ENCODE data around the gene FAM72D.
A peak's percentile ranks its signal among the peaks of the same experiment; 100 is the strongest.
"Not testable (repeated sequence)": the region's sequence is repeated elsewhere in the genome, so short reads cannot be mapped to it uniquely, and the experiment has no call there.

FAM72D gene

GRCh38 chr1:145093517-145094149, 2.1 kb upstream of the FAM72D start:
- peak; percentile 13 to 16 for DNase-seq

- peak; percentile 11 to 13 for DNase-seq
Observed at GRCh38 chr1:145094655-145095211, 1.0 kb upstream of the FAM72D start.

- not testable (repeated sequence) for DNase-seq
Observed at GRCh38 chr1:145101725-145102124, 6.0 kb downstream of the FAM72D start.

- not testable (repeated sequence) for DNase-seq
Observed at GRCh38 chr1:145103294-145103693, 7.5 kb downstream of the FAM72D start.

- not testable (repeated sequence) for DNase-seq
Observed at GRCh38 chr1:145111674-145112073, 15.9 kb downstream of the FAM72D start.

- DNase-seq: not testable (repeated sequence)
Observed at GRCh38 chr1:145112703-145113102, 16.9 kb downstream of the FAM72D start.

- not testable (repeated sequence) for DNase-seq
Observed at GRCh38 chr1:145114560-145115057, 18.8 kb downstream of the FAM72D start.

- not testable (repeated sequence) for DNase-seq
Observed at GRCh38 chr1:145115587-145116493, 20.1 kb downstream of the FAM72D start.

- not testable (repeated sequence) for DNase-seq
Observed at GRCh38 chr1:145119842-145120241, 24.1 kb downstream of the FAM72D start.

- not testable (repeated sequence) for DNase-seq
Observed at GRCh38 chr1:145122344-145123061, 26.7 kb downstream of the FAM72D start.

GRCh38 chr1:145123062-145123395, 27.3 kb downstream of the FAM72D start:
- DNase-seq: not testable (repeated sequence)

- not testable (repeated sequence) for DNase-seq
Observed at GRCh38 chr1:145123992-145124641, 28.3 kb downstream of the FAM72D start.

- not testable (repeated sequence) for DNase-seq
Observed at GRCh38 chr1:145125112-145125511, 29.3 kb downstream of the FAM72D start.

- not testable (repeated sequence) for DNase-seq
Observed at GRCh38 chr1:145127144-145127543, 31.4 kb downstream of the FAM72D start.

- DNase-seq: peak in 1 of 2 donors; percentile 14
Observed at GRCh38 chr1:145128697-145129469, 33.1 kb downstream of the FAM72D start.

- not testable (repeated sequence) for DNase-seq
Observed at GRCh38 chr1:145134476-145134875, 38.7 kb downstream of the FAM72D start.

- not testable (repeated sequence) for DNase-seq
Observed at GRCh38 chr1:145140549-145140948, 44.8 kb downstream of the FAM72D start.

GRCh38 chr1:145144264-145144913, 48.6 kb downstream of the FAM72D start:
- DNase-seq: not testable (repeated sequence)

- not testable (repeated sequence) for DNase-seq
Observed at GRCh38 chr1:145146308-145146707, 50.5 kb downstream of the FAM72D start.

GRCh38 chr1:145147172-145147571, 51.4 kb downstream of the FAM72D start:
- not testable (repeated sequence) for DNase-seq

GRCh38 chr1:145155421-145155820, 59.6 kb downstream of the FAM72D start:
- DNase-seq: not testable (repeated sequence)
